ENCODE data around the gene TMEM14A. TPM values are rescaled to one million over a fixed set of nuclear protein-coding genes. Genes with fewer than 3 reads are reported as not detected.

Gene TMEM14A
- total RNA-seq, 1 experiment from 2014 or later = 45.6 TPM

DNA sequence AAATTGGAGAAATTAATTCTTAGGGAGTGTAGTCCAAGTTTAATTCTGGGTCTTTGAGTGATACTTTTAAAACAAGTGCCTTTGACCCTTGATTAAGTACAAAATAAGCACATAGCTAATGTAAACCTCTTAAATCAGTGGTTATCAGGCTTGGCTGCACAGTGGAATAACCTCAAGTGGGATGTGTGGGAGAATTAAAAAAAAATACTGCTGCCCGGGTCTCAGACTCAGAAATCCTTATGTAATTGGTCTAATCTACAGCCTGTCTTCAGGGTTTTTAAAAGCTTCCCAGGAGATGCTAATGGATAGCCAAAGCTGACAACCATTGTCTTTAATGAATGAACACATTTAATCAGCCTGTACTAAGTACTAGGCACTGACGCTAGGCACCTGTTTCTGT is 28.5 kb upstream of the TMEM14A start:
- CTCF ChIA-PET = no interaction called here
- DNase-seq (ENCODE audit: low read depth, low spot score) (no peak), ATAC-seq (no peak)
- H3K27ac ChIP-seq (ENCODE audit: low read length) = no peak overlapping the region
- intact Hi-C loops (cut with micrococcal nuclease; ENCODE audit: unreplicated experiment) (no loop called here), in situ Hi-C loops (cut with HindIII; ENCODE audit: low pct_unique_long_range_greater_than_20kb, low sequenced_read_pairs) (no loop called here)
- no peaks in the 10 kb centered on the region for H3K36me3 ChIP-seq (ENCODE audit: control insufficient read depth, insufficient read depth, low read length)
- no peak overlapping the region for H3K4me3 ChIP-seq (ENCODE audit: low read depth in 2 of 2, low read length in 2 of 2)
- no peak for TF ChIP-seq POLR2AphosphoS5 (IDR thresholded peaks at IDR 0.05; ENCODE audit: low read depth, low read length)
- TF ChIP-seq, protein P1, sequence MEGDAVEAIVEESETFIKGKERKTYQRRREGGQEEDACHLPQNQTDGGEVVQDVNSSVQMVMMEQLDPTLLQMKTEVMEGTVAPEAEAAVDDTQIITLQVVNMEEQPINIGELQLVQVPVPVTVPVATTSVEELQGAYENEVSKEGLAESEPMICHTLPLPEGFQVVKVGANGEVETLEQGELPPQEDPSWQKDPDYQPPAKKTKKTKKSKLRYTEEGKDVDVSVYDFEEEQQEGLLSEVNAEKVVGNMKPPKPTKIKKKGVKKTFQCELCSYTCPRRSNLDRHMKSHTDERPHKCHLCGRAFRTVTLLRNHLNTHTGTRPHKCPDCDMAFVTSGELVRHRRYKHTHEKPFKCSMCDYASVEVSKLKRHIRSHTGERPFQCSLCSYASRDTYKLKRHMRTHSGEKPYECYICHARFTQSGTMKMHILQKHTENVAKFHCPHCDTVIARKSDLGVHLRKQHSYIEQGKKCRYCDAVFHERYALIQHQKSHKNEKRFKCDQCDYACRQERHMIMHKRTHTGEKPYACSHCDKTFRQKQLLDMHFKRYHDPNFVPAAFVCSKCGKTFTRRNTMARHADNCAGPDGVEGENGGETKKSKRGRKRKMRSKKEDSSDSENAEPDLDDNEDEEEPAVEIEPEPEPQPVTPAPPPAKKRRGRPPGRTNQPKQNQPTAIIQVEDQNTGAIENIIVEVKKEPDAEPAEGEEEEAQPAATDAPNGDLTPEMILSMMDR (IDR thresholded peaks at IDR 0.05) = no peak
- TF ChIP-seq, protein P2, sequence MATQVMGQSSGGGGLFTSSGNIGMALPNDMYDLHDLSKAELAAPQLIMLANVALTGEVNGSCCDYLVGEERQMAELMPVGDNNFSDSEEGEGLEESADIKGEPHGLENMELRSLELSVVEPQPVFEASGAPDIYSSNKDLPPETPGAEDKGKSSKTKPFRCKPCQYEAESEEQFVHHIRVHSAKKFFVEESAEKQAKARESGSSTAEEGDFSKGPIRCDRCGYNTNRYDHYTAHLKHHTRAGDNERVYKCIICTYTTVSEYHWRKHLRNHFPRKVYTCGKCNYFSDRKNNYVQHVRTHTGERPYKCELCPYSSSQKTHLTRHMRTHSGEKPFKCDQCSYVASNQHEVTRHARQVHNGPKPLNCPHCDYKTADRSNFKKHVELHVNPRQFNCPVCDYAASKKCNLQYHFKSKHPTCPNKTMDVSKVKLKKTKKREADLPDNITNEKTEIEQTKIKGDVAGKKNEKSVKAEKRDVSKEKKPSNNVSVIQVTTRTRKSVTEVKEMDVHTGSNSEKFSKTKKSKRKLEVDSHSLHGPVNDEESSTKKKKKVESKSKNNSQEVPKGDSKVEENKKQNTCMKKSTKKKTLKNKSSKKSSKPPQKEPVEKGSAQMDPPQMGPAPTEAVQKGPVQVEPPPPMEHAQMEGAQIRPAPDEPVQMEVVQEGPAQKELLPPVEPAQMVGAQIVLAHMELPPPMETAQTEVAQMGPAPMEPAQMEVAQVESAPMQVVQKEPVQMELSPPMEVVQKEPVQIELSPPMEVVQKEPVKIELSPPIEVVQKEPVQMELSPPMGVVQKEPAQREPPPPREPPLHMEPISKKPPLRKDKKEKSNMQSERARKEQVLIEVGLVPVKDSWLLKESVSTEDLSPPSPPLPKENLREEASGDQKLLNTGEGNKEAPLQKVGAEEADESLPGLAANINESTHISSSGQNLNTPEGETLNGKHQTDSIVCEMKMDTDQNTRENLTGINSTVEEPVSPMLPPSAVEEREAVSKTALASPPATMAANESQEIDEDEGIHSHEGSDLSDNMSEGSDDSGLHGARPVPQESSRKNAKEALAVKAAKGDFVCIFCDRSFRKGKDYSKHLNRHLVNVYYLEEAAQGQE (IDR thresholded peaks at IDR 0.05; ENCODE audit: insufficient read depth in 1 of 2, low read depth in 2 of 2, low read length in 1 of 2) = no peak
- no peak for TF ChIP-seq SIN3A (IDR thresholded peaks at IDR 0.05; ENCODE audit: borderline replicate concordance, insufficient read depth, low read depth, low read length)
- no peak for TF ChIP-seq TCF7L2 (IDR thresholded peaks at IDR 0.05; ENCODE audit: low read depth, low read length)
- H3K4me1 ChIP-seq (ENCODE audit: control insufficient read depth, insufficient read depth, low read length) = no peaks in the 10 kb centered on the region
- H3K9me3 ChIP-seq (ENCODE audit: control insufficient read depth, insufficient read depth, low read depth, low read length) = no peaks in the 10 kb centered on the region
- BruUV-seq (replicated peaks) = no TSS peak
- H3K27me3 ChIP-seq (ENCODE audit: control insufficient read depth, insufficient read depth, low read length) = peaks cover 3% of the 10 kb centered on the region; the same call in 1 of the 2 replicates
- POLR2A ChIA-PET = no interaction called here

DNA sequence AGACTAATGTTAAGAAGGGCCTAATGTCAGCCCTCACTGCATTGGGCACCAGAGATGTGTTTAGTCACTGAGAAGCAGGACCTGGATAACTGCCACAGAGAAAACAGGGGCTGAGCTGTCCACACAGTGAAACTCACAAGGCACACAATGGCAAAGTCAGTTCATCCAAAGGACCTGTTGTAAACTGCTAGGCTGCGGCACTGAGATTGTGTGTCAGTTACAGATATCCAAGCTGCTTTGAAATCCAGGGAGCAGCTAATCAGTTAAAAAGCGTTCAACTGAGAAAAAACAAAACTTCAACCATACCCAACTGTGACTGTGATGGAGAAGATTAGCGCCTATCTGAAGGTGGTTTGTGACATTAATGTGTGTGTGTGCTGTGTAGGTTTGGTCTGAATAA is 27.8 kb upstream of the TMEM14A start:
- no peak overlapping the region for H3K4me3 ChIP-seq (ENCODE audit: low read depth in 2 of 2, low read length in 2 of 2)
- in situ Hi-C loops (cut with HindIII; ENCODE audit: low pct_unique_long_range_greater_than_20kb, low sequenced_read_pairs) (no loop called here), intact Hi-C loops (cut with micrococcal nuclease; ENCODE audit: unreplicated experiment) (no loop called here)
- no peaks in the 10 kb centered on the region for H3K36me3 ChIP-seq (ENCODE audit: control insufficient read depth, insufficient read depth, low read length)
- DNase-seq (ENCODE audit: low read depth, low spot score) = no peak
- BruUV-seq (replicated peaks) = no TSS peak
- CTCF ChIA-PET = no interaction called here
- peaks cover 3% of the 10 kb centered on the region; the same call in 1 of the 2 replicates for H3K27me3 ChIP-seq (ENCODE audit: control insufficient read depth, insufficient read depth, low read length)
- H3K4me1 ChIP-seq (ENCODE audit: control insufficient read depth, insufficient read depth, low read length) = no peaks in the 10 kb centered on the region
- no peak for ATAC-seq
- H3K27ac ChIP-seq (ENCODE audit: low read length) = no peak overlapping the region
- no peaks in the 10 kb centered on the region for H3K9me3 ChIP-seq (ENCODE audit: control insufficient read depth, insufficient read depth, low read depth, low read length)
- TF ChIP-seq, protein P1 (IDR thresholded peaks at IDR 0.05) = no peak
- TF ChIP-seq SIN3A (IDR thresholded peaks at IDR 0.05; ENCODE audit: borderline replicate concordance, insufficient read depth, low read depth, low read length) = no peak
- TF ChIP-seq TCF7L2 (IDR thresholded peaks at IDR 0.05; ENCODE audit: low read depth, low read length) = no peak
- TF ChIP-seq, protein P2 (IDR thresholded peaks at IDR 0.05; ENCODE audit: insufficient read depth in 1 of 2, low read depth in 2 of 2, low read length in 1 of 2) = no peak
- no peak for TF ChIP-seq POLR2AphosphoS5 (IDR thresholded peaks at IDR 0.05; ENCODE audit: low read depth, low read length)
- POLR2A ChIA-PET = no interaction called here
